HPDE6-E6E7 (cell line): ENCODE results near the gene C5orf34.
A peak's percentile ranks its signal among the peaks of the same experiment; 100 is the strongest.
"Not testable (repeated sequence)": the region's sequence is repeated elsewhere in the genome, so short reads cannot be mapped to it uniquely, and the experiment has no call there.

Experiments used
- DNase-seq: peaks from one replicate; pipeline ENCODE4 v3.0.0; 2011; ENCODE audit warnings: missing footprints; ENCODE audit errors: extremely low spot score

Gene C5orf34, protein sequence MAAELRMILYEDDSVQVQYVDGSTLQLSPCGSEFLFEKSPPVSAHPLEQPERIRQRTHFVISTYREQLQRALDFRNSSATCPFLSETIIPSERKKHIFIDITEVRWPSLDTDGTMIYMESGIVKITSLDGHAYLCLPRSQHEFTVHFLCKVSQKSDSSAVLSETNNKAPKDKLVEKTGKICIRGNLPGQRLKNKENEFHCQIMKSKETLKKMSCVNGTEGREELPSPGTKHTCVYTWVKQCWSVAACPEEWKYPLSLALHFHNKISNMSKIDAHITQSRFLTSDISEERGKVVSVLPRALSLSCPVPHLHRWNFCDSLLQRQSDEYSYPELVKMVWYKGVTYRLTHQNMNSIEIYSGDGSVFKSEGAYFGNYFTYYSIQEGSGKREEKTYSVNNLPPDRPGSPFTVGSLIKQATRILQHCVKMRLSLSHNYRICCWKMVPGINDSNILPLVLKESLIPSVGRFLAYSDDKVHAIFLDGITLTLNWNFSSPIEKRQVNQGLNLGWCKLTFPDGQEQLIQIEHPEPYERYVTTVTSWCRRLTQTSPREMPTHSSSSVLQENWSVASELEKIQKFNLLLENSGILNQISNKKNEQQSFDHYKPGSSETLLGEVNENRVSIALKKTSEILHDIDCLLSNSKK

DNA sequence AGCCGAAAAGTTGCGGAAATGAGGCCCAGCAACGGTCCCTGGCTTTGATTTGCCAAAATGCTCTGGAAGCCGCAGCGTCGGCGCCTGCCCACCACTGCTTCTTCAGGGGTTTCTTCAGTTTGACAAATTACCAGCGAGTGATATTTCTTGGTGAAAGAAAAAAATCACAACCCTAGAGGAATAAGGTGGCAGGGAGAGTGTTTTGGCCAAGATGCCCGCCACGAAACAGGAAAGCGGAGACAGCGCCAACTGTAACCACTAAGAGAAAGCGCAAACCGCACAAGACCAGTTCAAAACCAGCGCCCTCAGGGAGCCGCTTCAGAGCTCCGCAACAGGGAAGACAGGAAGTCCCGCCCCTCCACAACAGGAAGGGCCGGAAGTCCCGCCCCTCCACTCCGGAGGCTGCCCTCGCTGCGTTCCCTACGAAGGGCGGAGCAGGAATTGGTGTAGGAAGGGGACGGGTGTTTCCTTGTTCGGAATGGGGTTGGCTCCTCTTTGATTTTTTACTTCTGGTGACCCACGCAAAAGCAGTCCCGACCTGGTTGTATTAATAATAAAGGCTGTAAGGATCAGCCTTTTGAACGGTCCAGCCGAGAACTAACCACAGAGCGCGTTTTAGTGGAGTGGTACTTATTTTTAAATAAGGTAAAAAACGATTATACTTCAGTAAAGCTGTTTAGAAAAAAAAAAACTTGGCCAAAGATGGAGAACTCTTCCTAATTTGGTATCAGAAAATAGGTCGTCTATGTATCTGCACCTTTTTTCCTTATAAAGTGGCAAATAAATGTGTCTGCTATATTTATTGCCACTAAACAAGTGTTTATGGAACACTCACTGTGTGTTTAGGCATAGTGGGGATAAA, at the start of gene C5orf34:
Gene C5orf34, minus strand, starts transcription at position 333 of the 862 bp plus-strand sequence. CDS start 5,809 bp downstream, outside the sequence.
- DNase-seq, result peak; percentile 99

DNA sequence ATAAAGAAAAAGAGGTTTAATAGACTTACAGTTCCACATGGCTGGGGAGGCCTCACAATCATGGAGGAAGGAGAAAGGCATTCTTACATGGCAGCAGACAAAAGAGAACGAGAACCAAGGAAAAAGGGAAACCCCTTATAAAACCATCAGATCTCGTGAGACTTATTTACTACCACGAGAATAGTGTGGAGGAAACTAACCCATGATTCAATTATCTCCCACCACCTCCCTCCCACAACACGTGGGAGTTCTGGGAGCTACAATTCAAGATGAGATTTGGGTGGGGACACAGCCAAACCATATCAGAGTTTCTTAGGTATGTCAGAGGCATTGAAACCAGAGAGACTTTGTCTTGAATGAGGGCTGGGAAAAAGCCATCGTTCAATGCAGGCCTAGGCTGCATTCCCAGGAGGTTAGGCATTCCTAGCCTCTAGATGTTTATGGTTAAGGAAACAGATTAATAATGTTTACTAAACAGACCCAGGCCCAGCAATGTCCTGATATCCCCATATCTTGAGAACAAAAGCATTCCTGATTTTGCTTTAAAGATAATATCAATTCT, 49.4 kb upstream of the C5orf34 start:
- DNase-seq, result no peak

DNA sequence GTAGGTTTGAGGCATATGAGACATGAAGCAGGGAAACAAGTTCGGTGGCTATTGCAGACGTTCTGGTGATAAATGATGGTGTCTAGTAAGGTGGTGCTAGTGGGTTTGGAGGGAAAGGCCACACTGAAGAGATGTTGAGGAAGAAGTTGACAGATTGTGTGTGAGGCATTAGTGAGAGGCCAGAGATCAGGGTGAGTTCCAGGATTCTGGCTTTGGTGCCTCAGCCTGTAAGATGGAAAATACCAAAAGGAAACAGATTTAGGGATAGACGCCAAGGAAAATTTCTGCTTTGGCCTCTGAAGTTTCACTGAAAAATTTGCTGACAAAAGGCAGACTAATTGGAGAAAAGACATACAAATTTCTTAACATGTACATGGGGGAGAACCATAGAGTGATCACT, 48.4 kb upstream of the C5orf34 start:
- no peak for DNase-seq

GRCh38 chr5:43561356-43561755, 46.4 kb upstream of the C5orf34 start:
- no peak for DNase-seq

DNA sequence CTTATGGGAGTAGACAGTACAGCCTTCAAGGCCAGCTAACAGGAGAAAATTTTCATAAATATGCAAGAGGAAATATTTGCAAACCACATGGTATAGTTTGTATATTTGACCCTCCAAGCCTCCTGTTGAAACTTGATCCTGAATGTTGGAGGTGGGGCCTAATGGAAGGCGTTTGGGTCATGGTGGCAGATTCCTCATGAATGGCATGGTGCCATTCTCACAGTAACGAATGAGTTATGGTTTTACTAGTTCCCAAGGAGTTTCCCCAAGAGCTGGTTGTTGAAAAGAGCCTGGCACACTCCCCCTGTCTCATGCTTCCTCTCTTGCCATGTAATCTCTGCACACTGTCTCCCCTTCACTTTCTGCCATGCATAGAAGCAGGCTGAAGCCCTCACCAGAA, 45.2 kb upstream of the C5orf34 start:
- no peak for DNase-seq

DNA sequence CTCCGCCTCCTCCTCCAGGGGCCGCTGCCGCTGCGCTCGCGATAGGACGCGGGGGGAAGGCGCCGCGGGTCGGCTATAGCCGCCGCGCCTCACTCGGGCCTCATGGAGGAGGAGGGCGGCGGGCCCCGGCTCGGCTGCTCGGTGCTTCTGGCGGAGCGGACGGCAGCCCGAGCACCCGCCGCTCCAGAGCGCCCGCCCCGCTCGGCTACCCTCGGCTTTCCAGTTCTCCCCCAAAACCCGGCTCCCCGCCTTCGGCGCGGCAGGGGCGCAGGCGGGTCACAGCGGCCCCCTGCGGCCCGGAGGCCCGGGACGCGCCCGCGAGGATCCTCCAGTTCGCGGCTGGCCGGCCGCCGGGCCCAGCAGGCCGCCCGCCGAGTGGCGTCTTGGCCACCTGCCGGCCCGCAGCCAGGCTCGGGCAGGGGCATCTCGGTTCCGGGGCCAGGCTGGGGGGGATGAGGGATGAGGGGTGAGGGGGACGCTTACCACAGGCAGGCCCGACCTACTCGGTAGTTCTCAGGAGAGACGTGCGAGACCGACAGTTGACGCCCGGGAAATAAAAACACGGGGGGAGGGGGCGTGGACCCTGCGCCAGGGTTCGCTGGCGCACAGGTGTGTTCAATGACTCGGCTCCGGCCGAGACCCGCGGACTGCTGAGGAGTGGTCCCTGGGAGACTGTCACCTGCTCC, 42.1 kb upstream of the C5orf34 start, which contains the start of gene PAIP1:
Gene PAIP1, minus strand, starts transcription at position 221 of the 686 bp plus-strand sequence. CDS start 231 bp downstream, outside the sequence.
- peak; percentile 86 for DNase-seq

DNA sequence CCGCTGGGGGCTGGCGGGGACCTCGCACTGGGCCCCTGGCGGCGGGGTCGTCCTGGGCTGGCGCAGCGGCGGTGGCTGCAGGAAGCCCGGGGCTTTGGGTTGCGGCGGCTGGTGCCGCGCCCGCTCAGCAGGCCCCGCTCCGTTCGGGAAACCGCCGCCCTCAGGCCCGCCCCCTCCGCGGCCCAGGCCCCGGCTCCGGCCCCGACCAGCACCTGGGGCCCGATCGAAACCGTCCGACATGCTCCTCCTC, 41.6 kb upstream of the C5orf34 start:
- not testable (repeated sequence) for DNase-seq

GRCh38 chr5:43555895-43556606, 41.1 kb upstream of the C5orf34 start:
- DNase-seq, result peak; percentile 38

DNA sequence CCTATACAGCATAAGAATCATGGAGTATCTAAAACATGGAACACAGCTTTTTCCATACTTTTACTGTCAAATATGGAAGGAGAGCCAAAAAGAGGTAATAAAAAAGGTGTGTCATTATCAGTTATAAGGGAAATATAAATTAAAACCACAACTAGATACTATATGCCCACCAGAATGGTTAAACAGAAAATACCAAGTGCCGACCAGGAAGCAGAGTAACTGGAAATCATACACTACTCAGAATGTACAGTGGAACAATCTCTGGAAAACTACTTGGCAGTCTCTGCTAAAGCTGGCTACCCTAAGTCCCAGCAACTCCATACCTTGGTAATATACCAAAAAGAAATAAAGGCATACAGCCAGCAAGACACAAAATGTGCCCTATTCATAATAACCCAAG, 39.5 kb upstream of the C5orf34 start:
- no peak for DNase-seq

DNA sequence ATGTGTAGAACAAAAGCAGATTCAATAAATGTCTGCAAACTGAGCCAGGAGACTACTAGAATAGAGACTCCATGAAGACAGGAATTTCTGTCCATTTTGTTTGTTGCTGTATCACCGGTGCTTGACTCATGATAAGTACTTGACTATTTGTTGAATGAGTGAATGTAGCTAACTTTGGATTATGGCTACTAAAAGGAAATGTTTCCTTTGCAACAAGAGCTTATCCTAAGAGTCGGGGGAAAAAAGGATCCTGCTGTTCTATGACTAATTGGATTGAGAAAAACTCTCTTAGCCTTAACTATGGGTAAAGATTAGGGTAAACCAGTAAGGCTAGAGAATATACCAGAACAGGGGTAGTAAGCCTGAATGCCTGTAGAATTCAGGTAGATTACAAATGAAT, 38.4 kb upstream of the C5orf34 start:
- DNase-seq, result no peak

GRCh38 chr5:43551731-43552130, 36.8 kb upstream of the C5orf34 start:
- DNase-seq, result no peak

DNA sequence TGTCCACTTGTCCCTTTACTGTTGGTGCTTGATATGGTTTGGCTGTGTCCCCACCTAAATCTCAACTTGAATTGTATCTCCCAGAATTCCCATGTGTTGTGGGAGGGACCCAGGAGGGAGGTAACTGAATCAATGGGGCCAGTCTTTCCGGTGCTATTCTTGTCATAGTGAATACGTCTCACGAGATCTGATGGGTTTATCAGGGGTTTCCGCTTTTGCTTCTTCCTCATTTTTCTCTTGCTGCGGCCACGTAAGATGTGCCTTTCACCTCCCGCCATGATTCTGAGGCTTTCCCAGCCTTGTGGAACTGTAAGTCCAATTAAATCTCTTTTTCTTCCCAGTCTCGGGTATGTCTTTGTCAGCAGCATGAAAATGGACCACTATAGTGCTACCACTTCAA, 34.3 kb upstream of the C5orf34 start:
- not testable (repeated sequence) for DNase-seq

DNA sequence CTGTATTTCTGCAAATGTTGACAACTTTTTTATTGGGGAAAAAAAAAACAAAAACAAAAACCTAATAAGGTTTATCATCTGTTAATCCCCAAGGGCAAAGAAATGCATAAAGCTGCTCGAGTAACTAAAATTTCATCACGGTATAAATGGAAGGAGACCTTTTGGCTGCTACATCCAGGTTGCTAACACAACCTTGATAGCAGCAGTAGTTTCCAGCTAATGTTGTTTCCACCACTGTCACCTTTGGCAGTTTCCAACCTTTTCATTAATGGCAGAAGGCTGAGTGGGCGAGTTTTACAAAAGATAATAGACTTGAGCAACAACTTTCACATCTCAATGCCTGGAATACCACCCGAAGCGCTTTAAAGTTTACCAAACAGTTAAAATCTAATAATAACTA, 33.4 kb upstream of the C5orf34 start:
- DNase-seq, result no peak

DNA sequence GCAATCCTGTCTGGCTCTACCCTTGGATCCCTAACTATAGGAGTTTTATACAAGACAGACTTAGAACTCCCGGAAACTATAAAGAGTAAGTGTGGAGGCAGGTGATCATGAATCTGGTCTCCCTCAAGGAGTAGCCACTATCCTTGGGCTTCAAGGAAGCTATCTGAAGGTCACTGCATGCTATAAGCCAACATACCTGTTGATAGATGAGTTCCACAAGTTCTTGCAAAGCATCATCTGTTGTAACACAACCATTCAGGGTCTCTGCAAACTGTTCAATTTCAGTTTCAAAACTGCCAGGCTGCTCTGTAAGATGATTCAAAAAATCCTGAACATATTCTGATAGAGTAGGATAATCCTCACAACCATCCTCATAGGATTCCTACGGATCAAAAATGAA, 32.6 kb upstream of the C5orf34 start:
- no peak for DNase-seq

GRCh38 chr5:43543434-43543833, 28.5 kb upstream of the C5orf34 start:
- no peak for DNase-seq

GRCh38 chr5:43540746-43541145, 25.8 kb upstream of the C5orf34 start:
- no peak for DNase-seq

DNA sequence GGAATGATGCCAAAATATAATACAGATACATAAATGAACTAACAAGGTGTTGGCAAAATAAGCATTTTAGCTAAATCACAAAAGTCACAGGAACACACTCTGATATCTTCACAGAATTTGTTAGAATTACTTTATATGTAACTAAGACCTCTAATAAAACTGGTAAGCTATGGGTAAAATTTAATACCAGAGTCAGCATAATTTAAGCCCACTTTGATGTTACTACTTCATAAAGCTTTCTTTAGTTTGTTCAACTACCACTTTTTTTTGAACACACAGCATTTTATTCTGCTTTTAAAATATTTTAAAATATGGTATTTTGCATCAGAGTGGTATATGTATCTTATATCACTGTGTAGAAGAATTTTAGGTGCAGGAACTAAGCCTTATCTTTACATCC, 22.0 kb upstream of the C5orf34 start:
- DNase-seq, result no peak

DNA sequence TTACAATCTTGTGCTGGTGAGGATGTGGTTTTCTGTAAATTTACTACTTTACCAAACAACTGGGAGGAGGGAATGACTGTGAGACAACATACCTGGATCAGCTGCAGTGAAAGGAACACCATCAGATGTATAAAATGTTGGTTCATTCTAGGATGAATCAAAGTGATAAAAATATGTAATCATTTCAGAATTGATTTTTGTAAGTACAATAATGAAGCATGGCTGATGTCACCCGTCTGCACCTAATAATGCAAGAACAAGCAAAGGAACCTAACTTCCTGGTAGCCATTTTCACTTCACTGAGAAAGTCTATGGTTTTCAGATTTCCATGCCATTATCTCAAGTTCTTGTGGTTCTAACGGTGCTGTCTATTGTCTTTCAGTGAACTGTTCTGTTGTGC, 18.7 kb upstream of the C5orf34 start:
- DNase-seq, result no peak

DNA sequence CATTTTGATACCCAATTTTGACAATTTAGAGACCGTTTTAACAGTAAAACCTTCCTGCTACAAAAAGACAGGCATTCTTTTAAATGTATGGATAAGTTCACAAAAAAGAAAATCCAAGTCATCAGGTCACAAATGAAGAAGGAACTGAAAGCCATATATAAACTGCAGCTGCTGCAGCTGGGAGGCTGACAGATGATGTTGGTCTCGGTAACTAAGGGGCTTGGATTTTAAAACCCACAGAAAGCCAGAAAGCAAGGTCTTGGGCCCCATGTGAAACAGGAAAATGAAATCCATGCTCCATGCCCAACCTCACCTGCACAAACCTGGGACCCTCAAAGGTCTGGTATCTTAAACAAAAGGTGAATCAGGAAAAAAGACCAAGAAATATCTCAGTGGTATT, 15.7 kb upstream of the C5orf34 start:
- DNase-seq, result no peak

GRCh38 chr5:43523662-43524072, 8.7 kb upstream of the C5orf34 start:
- no peak for DNase-seq

DNA sequence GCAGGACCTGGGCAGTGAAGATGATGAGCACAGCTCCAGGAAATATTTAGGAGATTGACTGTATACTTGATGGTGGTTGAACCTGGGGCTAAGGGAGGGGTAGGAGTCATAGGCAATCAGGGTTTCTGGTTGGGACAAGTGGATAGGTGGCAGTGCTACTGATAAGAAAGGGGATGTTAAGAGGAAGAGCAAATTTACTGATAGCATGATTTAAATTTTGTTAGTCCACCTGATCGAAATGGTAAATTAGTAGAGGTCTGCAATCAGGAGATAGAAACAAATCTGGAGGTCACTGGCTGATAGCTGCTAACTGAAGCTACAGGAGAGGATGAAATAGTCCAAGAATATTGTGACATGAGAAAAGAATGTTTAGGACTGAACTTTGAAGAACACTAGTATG, 5.7 kb upstream of the C5orf34 start:
- no peak for DNase-seq
